ENCODE data around the gene HAAO.

GRCh38 chr2:42777883-42778805 is 14.2 kb downstream of the HAAO start:
- TF ChIP-seq CTCF (IDR thresholded peaks at IDR 0.05), result no peak
- TF ChIP-seq EP300 (IDR thresholded peaks at IDR 0.05), result no peak
- TF ChIP-seq POLR2A (IDR thresholded peaks at IDR 0.05), result no peak

All from ovary (tissue), 3 donors.